H9 (cell line): ENCODE measurements around the gene SIVA1. TPM values are rescaled to one million over a fixed set of nuclear protein-coding genes. Genes with fewer than 3 reads are reported as not detected.
A peak's percentile ranks its signal among the peaks of the same experiment; 100 is the strongest.

Experiments
- DNase-seq: peaks from one replicate; pipeline ENCODE4 v3.0.0-alpha.2; 2017
- H2AFZ ChIP-seq: one replicate; pipeline ENCODE4 v1.6.1; 2013; ENCODE audit warnings: mild to moderate bottlenecking, low read length, control low read depth, moderate library complexity
- H2AK5ac ChIP-seq: 2 replicates; pipeline ENCODE4 v1.6.1; 2013; ENCODE audit warnings: low read length, control low read depth, mixed read lengths; ENCODE audit not compliant: insufficient read length
- H2BK120ac ChIP-seq: one replicate; pipeline ENCODE4 v1.6.1; 2013; ENCODE audit warnings: low read depth, mild to moderate bottlenecking, low read length, control low read depth, inconsistent platforms; ENCODE audit not compliant: poor library complexity, severe bottlenecking
- H2BK12ac ChIP-seq: 2 replicates; pipeline ENCODE4 v1.6.1; 2013; ENCODE audit warnings: low read length, control low read depth, mixed read lengths, low read depth; ENCODE audit not compliant: insufficient read length
- H2BK15ac ChIP-seq: 2 replicates; pipeline ENCODE4 v1.6.1; 2013; ENCODE audit warnings: low read depth, low read length, control low read depth
- H2BK20ac ChIP-seq: one replicate; pipeline ENCODE4 v1.6.1; 2013; ENCODE audit warnings: low read depth, mild to moderate bottlenecking, low read length, control low read depth, inconsistent platforms; ENCODE audit not compliant: poor library complexity, severe bottlenecking
- H2BK5ac ChIP-seq: 2 replicates; pipeline ENCODE4 v1.6.1; 2013; ENCODE audit warnings: low read length, control low read depth, mixed read lengths; ENCODE audit not compliant: insufficient read length
- H3K14ac ChIP-seq: 2 replicates; pipeline ENCODE4 v1.6.1; 2013; ENCODE audit warnings: low read length, control low read depth; ENCODE audit not compliant: insufficient read depth
- H3K18ac ChIP-seq: 2 replicates; pipeline ENCODE4 v1.6.1; 2013; ENCODE audit warnings: low read depth, mild to moderate bottlenecking, mixed read lengths, low read length, control low read depth; ENCODE audit not compliant: insufficient read length
- H3K23ac ChIP-seq: 2 replicates; pipeline ENCODE4 v1.6.1; 2013; ENCODE audit warnings: low read length, control low read depth, mixed read lengths, low read depth; ENCODE audit not compliant: insufficient read length
- H3K23me2 ChIP-seq: 2 replicates; pipeline ENCODE4 v1.6.1; 2013; ENCODE audit warnings: low read depth, mild to moderate bottlenecking, mixed read lengths, low read length, control low read depth; ENCODE audit not compliant: insufficient read length, poor library complexity, severe bottlenecking
- H3K27ac ChIP-seq: 2 replicates; pipeline ENCODE4 v1.5.1; 2013; ENCODE audit warnings: low read length, control low read depth, mixed read lengths, low read depth; ENCODE audit not compliant: insufficient read length
- H3K27me3 ChIP-seq: 2 replicates; pipeline ENCODE4 v1.6.1; 2013; ENCODE audit warnings: low read length, control low read depth, inconsistent platforms; ENCODE audit not compliant: insufficient read depth
- H3K4ac ChIP-seq: 2 replicates; pipeline ENCODE4 v1.6.1; 2013; ENCODE audit warnings: low read depth, mild to moderate bottlenecking, control low read depth, inconsistent platforms, low read length, moderate library complexity
- H3K4me1 ChIP-seq: 2 replicates; pipeline ENCODE4 v1.6.1; 2013; ENCODE audit warnings: low read length, control low read depth, inconsistent platforms; ENCODE audit not compliant: insufficient read depth
- H3K4me2 ChIP-seq: 2 replicates; pipeline ENCODE4 v1.6.1; 2013; ENCODE audit warnings: low read length, control low read depth, mixed read lengths; ENCODE audit not compliant: insufficient read length, insufficient read depth
- H3K56ac ChIP-seq: 2 replicates; pipeline ENCODE4 v1.6.1; 2013; ENCODE audit warnings: low read depth, mild to moderate bottlenecking, mixed read lengths, low read length, control low read depth; ENCODE audit not compliant: insufficient read length
- H3K79me1 ChIP-seq: 2 replicates; pipeline ENCODE4 v1.6.1; 2013; ENCODE audit warnings: low read depth, mild to moderate bottlenecking, moderate library complexity, low read length, control low read depth, inconsistent platforms; ENCODE audit not compliant: insufficient read depth, poor library complexity, severe bottlenecking
- H3K79me2 ChIP-seq: 2 replicates; pipeline ENCODE4 v1.6.1; 2013; ENCODE audit warnings: low read length, control low read depth, inconsistent platforms; ENCODE audit not compliant: insufficient read depth
- H3K9ac ChIP-seq: 2 replicates; pipeline ENCODE4 v1.6.1; 2013; ENCODE audit warnings: low read length, control low read depth, mixed read lengths; ENCODE audit not compliant: insufficient read length; ENCODE audit errors: extremely low read depth
- H3K9me3 ChIP-seq: one replicate; pipeline ENCODE4 v1.6.1; 2013; ENCODE audit warnings: low read depth, low read length, inconsistent platforms; ENCODE audit not compliant: control insufficient read depth
- H3T11ph ChIP-seq: one replicate; pipeline ENCODE4 v1.6.1; 2013; ENCODE audit warnings: mild to moderate bottlenecking, low read length, control low read depth, inconsistent platforms
- H4K20me1 ChIP-seq: one replicate; pipeline ENCODE4 v1.6.1; 2013; ENCODE audit not compliant: control insufficient read depth, insufficient read length, insufficient read depth
- H4K5ac ChIP-seq: 2 replicates; pipeline ENCODE4 v1.6.1; 2013; ENCODE audit warnings: low read depth, mild to moderate bottlenecking, mixed read lengths, low read length, control low read depth; ENCODE audit not compliant: insufficient read length
- H4K8ac ChIP-seq: replicated peaks from 2 replicates; pipeline ENCODE4 v1.6.1; 2013; ENCODE audit warnings: low read length, control low read depth, mixed read lengths, low read depth; ENCODE audit not compliant: insufficient read length
- H4K91ac ChIP-seq: 2 replicates; pipeline ENCODE4 v1.6.1; 2013; ENCODE audit warnings: low read depth, mild to moderate bottlenecking, moderate library complexity, mixed read lengths, low read length, control low read depth; ENCODE audit not compliant: insufficient read length
- H3K27ac Mint-ChIP-seq, 3 experiments: 2 replicates in 2 of 3; 3 replicates in 1 of 3; pipeline ENCODE4 v1.8.0; 2020 to 2021; ENCODE audit warnings: mixed read lengths in 3 of 3, mild to moderate bottlenecking in 1 of 3, moderate library complexity in 1 of 3
- H3K27me3 Mint-ChIP-seq: 2 replicates; pipeline ENCODE4 v1.8.0; 2021; ENCODE audit warnings: low read depth, mild to moderate bottlenecking, moderate library complexity, mixed read lengths
- H3K36me3 Mint-ChIP-seq, 3 experiments: 2 replicates in 2 of 3; 3 replicates in 1 of 3; pipeline ENCODE4 v1.8.0; 2020 to 2021; ENCODE audit warnings: low read depth in 3 of 3, mixed read lengths in 3 of 3; ENCODE audit not compliant: insufficient read depth in 1 of 3
- H3K4me1 Mint-ChIP-seq, 2 experiments: 2 replicates each; pipeline ENCODE4 v1.8.0; 2020; ENCODE audit warnings: mixed read lengths in 2 of 2
- H3K4me3 Mint-ChIP-seq, 2 experiments: 2 replicates in 1 of 2; 3 replicates in 1 of 2; pipeline ENCODE4 v1.8.0; 2020 to 2021; ENCODE audit warnings: mild to moderate bottlenecking in 2 of 2, mixed read lengths in 2 of 2, moderate library complexity in 1 of 2
- H3K9me3 Mint-ChIP-seq, 2 experiments: 2 replicates in 1 of 2; 3 replicates in 1 of 2; pipeline ENCODE4 v1.8.0; 2020; ENCODE audit warnings: mild to moderate bottlenecking in 2 of 2, mixed read lengths in 2 of 2, moderate library complexity in 1 of 2
- CTCF ChIP-seq: fragments of 200-600 bp; sonication (generic); conservative IDR thresholded peaks from 3 replicates; pipeline ENCODE4 v1.8.0; 2021; ENCODE audit warnings: antibody characterized with exemption, mild to moderate bottlenecking
- WGBS: extraction: QIAGEN DNeasy Blood & Tissue Kit; methylation state at CpG from one replicate; pipeline ENCODE4 v1.1.7; 2013; ENCODE audit warnings: missing lambda C conversion rate, low lambda C conversion rate, mixed read lengths; ENCODE audit not compliant: insufficient read length; ENCODE audit errors: extremely low coverage; 5-methylcytosine and 5-hydroxymethylcytosine counted together
- total RNA-seq: library from RNA; stranded (reverse); gene quantifications from 2 replicates; pipeline ENCODE4 v1.2.1, GENCODE V29; 2021

SIVA1 gene
- total RNA-seq, 1 experiment from 2014 or later, result 125 TPM

GRCh38 chr14:104792945-104793702 is 40.2 kb downstream of the SIVA1 start:
- no peak overlapping the region for H3K4me2 ChIP-seq
- peak; percentile 60 for TF ChIP-seq CTCF
- no peak overlapping the region for H3T11ph ChIP-seq
- Mint-ChIP-seq H3K9me3 (no peaks in the 10 kb centered on the region), H3K4me1 (peaks cover 23 to 44% of the 10 kb centered on the region in 2 experiments), H3K27me3 (peaks cover 23% of the 10 kb centered on the region), H3K36me3 (peaks cover 6 to 19% (median 16%) of the 10 kb centered on the region in 3 experiments; a peak in 6 of 7 replicates), H3K4me3 (peak overlapping the region; percentile 75 to 89), H3K27ac (no peak overlapping the region; a peak in 2 of 7 replicates)
- H3K23me2 ChIP-seq, result peaks cover 8% of the 10 kb centered on the region
- no peak overlapping the region for H2BK20ac ChIP-seq
- H3K56ac ChIP-seq, result no peak overlapping the region
- H2BK120ac ChIP-seq, result no peak overlapping the region
- peak; percentile 63 for DNase-seq
- no peak overlapping the region for H4K91ac ChIP-seq
- peaks cover 3% of the 10 kb centered on the region for H3K79me1 ChIP-seq
- H2BK12ac ChIP-seq, result no peak overlapping the region
- no peak overlapping the region for H3K18ac ChIP-seq
- H4K5ac ChIP-seq, result no peak overlapping the region
- H4K8ac ChIP-seq, result no peak overlapping the region
- no peak overlapping the region for H2BK5ac ChIP-seq
- peaks cover 6% of the 10 kb centered on the region; the same call in 1 of the 2 replicates for H3K4me1 ChIP-seq
- H4K20me1 ChIP-seq, result no peaks in the 10 kb centered on the region
- no peak overlapping the region for H3K9ac ChIP-seq
- no peak overlapping the region for H2AK5ac ChIP-seq
- no peaks in the 10 kb centered on the region for H3K9me3 ChIP-seq
- no CpG with 5 or more reads among the region's 16 CpGs for WGBS
- no peak overlapping the region for H3K27ac ChIP-seq
- H3K27me3 ChIP-seq, result peaks cover 5% of the 10 kb centered on the region; the same call in 1 of the 2 replicates
- H3K23ac ChIP-seq, result no peak overlapping the region
- no peak overlapping the region for H3K4ac ChIP-seq
- no peak overlapping the region for H2BK15ac ChIP-seq
- H2AFZ ChIP-seq, result no peak overlapping the region
- no peak overlapping the region for H3K14ac ChIP-seq
- H3K79me2 ChIP-seq, result no peaks in the 10 kb centered on the region; the same call in 1 of the 2 replicates
